Activated CD4-positive, alpha-beta T cell treated with anti-CD3 and anti-CD28 coated beads for 48 hours (primary cell): ENCODE data around the gene PRDM11.

ENCODE experiments used
- DNase-seq: peaks from one replicate; pipeline ENCODE4 v3.0.0-alpha.2; 2020

Gene PRDM11

DNA sequence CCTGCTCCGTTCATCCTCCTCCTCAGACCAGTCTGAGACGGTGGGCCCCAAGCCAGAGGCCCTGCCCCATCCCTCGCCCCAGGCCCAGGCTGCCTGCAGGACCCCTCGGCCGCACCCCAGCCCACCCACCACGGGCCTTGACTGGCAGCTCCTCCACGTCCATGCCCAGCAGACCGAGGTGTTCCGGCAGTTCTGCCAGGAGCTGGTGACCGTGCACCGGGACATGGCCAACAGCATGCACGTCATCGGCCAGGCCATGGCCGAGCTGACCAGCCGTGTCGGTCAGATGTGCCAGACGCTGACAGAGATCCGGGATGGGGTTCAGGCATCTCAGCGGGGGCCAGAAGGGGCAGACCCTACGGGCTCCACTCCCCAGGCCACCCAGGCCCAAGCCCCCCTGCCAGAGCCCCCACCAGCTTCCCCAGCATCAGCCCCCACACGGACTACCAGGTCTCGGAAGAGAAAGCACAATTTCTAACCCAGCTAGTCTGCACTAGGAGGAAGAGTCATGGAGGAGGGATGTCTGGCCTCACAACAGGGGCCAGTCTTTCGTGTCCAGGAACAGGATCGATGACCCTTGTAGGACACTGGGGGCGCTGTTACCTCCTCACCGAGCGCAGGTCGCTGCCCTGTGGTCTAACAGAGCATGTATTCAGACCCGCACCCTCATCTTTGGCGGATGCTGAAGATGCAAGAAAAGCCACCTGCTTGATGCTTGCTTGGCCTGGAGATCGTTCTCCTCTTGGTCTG is 66.3 kb downstream of the PRDM11 start:
- no peak for DNase-seq

DNA sequence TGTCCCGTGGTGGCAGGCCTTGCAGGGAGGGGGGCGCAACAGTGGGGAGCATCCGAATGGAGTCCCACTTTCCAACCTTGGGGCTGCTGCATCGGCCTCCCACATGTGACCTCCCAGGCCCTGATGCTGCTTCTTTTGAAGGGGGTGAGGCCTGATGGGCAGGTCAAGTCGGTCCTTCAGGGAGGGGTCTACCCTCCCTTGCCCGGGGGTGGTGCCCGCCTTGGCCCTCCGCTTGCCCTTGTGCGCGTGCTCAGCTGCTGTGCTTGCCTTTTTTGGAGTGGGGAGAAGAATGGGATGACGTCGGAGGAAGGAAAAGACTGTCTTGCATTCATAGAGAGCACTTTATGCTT is 66.9 kb downstream of the PRDM11 start:
- DNase-seq = no peak

DNA sequence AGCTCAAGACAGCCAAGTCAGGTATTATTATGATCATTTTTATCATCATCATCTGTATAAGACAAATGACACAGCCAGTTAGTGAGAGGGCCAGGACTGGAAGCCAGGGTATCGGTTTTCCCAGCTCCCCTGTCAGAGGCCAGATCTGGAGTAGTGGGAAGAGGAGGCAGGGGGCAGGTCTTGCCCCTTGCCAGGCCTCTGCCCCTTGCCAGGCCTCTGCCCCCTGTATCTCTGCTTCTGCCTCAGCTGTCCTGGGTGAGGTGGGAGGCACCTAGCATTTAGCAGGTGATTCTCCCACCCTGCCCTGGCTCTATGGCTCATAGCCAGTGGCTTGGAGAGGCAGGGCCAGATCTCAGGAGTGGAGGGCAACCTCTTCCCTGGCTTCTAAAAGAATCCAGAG is 67.3 kb downstream of the PRDM11 start:
- no peak for DNase-seq

DNA sequence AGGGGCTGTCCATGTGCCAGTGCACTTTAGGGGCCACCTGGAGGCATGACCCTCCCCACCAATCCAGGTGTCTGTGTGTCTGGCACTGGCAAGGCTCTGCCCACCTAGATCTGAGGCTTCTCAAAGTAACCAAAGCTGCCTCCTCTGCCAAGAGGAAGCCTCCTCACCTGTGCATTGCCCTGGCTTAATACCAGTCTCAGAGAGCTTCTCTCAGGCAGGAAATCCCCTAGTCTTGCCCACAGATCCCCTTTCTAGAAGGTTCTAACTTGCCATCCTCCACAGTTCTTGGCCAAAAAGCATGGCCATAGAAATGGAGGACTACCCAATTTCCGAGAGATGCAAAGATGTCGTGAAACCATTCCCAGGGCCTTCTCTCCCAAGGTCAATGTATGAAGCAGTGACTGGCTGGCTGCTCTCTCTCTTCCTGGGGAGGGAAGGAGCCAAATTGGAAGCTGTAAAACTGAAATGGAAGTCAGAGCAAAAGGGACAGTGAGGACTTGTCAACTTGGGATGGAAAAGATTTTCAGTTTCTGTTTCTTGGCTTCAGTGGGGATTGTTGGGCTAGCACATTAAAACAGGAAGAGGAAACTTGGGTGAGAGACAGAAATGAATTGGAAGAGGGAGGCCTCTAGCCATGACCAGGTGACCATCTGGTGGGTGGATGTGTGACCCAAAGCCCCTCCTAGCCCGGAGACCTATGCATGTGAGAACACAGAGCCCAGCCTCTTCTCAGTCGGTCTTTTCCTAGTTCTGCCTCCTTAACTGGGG is 68.8 kb downstream of the PRDM11 start:
- no peak for DNase-seq

DNA sequence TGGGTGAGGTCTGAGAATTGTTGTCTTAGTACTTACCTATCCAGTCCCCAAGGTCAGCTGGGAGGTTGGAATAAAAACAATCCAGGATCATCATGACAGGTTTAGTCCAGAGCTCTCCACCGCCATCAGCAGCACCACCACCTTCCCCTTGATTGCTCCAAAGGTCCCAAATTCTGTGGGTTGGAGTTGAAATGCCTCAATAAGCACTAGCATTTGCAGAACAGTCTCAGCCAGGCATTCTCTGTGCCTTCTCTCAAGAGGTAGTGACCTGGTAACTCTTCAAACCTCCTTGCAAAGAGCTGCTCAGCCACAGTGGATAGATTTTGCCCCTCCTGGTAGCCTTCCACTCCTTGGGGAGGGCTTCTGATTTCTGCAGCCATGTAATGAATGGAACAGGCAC is 69.6 kb downstream of the PRDM11 start:
- no peak for DNase-seq

DNA sequence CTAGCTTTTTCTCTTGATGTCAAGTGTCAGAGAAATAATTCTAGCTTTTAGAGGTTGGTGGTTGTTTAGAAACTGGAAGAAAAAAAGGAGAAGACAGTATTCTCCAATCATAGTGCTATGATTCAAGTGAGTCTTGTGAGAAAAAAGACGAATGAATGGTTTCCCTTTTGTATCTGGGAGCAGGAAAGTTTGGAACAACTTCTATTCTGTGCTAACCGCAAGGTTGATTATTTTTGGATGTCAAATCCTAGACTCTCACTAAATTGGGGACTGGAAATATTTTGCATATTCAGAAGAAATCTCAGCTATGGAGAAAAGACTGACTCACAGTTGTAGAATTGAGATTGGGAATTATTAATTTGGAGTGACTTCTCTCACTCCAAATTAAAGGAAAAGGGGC is 70.5 kb downstream of the PRDM11 start:
- DNase-seq = no peak

DNA sequence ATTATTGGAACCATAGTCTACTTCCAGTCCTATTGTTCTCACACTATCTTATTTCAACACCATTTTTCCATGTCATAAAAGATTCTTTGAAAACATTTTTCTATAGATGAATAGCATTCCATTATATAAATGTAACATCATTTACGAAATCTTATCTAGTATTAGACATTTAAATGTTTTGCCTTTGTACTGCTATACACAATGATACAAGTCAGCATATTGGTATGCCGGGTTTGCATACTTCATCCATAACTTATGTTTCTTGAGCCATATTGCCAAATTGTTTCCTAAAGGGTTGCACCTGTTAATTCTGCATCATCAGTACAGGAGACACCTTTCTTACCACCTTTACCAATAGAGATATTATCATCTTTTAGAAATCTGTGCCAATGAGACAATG is 71.6 kb downstream of the PRDM11 start:
- DNase-seq = no peak

DNA sequence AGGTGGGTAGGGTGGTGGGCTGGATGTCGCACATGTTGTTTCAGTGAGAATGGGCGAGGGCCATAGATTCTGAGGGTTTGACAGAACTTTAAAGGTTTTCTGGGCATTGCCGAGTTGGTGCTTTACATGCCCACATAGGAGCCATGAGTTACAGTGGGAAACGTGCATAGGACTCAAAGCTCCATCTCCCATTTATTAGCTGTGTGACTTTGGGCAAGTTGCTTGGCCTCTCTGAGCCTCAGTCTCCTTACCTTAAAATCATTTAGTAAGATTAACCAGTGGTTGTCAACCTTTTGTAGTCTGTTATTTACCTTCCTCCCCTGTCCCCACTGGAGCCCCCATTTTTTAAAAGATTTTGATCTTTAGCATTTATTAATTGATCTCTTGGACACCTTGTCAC is 72.3 kb downstream of the PRDM11 start:
- no peak for DNase-seq

DNA sequence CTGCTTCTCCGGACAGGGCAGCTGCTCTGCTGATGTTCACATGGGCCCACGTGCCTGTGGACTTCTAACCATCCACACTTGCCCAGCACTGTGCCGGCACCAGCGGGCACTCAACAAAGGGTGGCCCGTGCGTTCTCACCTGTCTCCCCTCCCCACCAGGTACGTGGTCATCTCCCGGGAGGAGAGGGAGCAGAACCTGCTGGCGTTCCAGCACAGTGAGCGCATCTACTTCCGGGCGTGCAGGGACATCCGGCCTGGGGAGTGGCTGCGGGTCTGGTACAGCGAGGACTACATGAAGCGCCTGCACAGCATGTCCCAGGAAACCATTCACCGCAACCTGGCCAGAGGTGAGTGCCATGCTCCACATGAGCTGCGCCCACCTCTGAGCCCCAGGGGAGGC is 73.0 kb downstream of the PRDM11 start:
- DNase-seq = no peak

DNA sequence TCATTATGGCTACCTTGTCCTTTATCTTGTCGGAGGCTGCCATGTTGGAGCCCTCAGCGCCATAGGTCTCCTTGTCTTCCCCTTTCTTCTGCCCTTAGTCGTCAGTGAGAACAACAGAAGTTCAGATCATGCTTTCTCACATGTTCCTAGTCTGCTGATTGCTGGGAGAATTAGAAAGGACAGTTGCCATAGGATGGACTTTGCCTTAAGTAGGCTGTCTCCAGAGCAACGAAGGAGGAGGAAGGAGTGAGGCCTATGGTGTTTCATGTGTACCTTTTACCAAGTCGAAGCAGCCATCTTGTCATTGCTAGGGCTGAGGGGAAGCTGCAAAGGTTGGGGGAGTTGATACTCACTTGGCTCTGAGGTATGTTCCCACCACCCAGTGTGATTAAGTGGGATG is 77.1 kb downstream of the PRDM11 start:
- DNase-seq = no peak

DNA sequence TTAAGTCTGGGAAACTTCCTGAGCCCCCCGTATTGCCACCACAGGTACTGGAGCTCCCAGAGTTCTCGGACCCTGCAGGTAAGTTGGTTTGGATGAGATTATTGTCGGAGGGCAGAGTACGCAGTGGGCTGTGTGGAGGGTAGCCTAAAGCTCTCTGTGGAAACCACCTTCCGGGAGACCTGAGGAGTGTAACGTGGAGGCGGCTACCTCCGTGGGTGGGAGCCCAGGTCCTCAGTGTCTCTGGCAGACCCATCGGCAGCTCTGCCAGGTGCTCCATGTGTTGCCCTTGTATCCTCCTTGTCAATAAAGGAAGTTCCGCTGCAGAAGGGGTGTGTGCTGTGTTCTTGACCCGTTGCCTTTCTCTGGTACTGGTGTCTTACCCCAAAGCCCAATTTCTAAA is 78.3 kb downstream of the PRDM11 start:
- no peak for DNase-seq

DNA sequence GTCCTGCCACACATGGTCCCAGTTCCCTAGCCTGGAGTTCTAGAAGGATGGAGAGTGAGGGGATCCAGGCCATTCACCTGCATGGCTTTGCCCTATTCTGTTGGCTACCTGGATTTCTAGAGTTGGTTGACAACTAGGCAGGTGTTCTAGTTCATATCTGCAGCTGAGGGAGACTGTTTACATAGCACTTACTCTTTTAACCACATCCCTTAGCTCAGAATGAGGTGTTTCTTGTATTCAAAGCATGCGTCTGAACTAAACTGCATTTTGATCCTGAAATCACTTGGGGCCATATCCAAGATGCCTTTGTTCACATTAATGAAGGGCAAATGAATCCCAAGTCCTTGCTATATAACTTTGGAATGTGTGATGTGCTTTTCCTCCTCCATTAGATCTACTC is 78.8 kb downstream of the PRDM11 start:
- no peak for DNase-seq

DNA sequence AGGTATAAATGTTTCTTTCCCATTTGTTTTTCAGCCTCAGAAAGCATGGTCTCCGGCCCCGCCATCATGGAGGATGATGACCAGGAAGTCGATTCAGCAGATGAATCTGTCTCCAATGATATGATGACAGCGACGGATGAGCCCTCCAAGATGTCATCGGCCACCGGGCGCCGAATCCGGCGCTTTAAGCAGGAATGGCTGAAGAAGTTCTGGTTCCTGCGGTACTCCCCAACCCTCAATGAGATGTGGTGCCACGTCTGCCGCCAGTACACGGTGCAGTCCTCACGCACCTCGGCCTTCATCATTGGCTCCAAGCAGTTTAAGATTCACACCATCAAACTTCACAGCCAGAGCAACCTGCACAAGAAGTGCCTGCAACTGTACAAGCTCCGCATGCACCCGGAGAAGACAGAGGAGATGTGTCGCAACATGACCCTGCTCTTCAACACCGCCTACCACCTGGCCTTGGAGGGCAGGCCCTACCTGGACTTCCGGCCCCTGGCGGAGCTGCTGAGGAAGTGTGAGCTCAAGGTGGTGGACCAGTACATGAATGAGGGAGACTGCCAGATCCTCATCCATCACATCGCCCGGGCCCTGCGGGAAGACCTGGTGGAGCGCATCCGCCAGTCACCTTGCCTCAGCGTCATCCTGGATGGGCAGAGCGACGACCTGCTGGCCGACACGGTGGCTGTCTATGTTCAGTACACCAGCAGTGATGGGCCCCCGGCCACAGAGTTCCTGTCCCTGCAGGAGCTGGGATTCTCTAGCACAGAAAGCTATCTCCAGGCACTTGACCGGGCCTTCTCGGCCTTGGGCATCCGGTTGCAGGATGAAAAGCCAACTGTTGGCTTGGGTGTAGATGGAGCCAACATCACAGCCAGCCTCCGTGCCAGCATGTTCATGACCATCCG is 79.8 kb downstream of the PRDM11 start:
- no peak for DNase-seq

DNA sequence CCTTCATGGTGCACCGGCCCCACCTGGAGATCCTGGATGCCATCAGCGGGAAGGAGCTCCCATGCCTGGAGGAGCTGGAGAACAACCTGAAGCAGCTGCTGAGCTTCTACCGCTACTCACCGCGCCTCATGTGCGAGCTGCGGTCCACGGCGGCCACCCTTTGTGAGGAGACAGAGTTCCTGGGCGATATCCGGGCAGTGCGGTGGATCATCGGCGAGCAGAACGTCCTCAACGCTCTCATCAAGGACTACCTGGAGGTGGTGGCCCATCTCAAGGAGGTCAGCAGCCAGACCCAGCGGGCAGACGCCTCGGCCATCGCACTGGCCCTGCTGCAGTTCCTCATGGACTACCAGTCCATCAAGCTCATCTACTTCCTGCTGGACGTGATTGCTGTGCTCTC is 80.5 kb downstream of the PRDM11 start:
- no peak for DNase-seq

DNA sequence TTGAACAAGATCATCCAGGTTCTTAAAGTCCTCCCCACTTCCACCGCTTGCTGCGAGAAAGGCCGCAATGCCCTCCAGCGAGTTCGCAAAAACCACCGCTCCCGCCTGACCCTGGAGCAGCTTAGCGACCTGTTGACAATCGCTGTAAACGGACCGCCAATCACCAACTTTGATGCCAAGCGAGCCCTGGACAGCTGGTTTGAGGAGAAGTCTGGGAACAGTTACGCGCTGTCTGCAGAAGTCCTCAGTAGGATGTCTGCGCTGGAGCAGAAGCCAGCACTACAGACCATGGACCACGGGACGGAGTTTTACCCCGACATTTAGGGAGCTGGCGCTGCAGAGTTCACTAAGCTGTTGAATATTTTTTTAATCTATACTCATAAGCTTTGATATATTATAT is 81.4 kb downstream of the PRDM11 start:
- no peak for DNase-seq

DNA sequence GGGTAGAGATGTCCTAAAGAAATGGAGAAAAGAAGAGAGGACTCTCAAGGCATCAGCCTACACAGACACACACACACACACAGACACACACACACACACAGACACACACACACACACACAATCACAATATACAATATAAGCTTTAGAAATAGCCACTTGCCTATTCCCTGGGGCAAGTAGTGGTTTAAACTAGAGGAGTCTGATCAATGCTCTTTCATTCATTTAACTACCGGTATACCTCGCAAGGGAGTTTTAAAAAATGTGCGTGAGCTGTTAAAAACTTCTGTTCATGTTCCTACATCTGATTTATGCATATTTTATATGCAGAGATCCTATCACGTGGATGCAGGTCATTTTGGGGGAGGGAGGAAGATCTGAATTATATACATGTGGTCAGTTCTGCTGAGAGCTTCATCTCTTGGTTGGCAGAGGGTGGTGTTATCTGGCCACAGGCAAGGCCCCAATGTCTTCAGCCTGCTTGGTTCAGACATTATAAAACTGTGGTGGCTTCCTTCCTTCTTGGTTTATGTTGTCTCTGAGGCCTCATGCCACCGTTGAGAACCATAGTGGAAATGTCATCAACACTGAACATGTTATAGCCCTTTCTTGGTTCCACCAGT is 83.1 kb downstream of the PRDM11 start:
- no peak for DNase-seq

DNA sequence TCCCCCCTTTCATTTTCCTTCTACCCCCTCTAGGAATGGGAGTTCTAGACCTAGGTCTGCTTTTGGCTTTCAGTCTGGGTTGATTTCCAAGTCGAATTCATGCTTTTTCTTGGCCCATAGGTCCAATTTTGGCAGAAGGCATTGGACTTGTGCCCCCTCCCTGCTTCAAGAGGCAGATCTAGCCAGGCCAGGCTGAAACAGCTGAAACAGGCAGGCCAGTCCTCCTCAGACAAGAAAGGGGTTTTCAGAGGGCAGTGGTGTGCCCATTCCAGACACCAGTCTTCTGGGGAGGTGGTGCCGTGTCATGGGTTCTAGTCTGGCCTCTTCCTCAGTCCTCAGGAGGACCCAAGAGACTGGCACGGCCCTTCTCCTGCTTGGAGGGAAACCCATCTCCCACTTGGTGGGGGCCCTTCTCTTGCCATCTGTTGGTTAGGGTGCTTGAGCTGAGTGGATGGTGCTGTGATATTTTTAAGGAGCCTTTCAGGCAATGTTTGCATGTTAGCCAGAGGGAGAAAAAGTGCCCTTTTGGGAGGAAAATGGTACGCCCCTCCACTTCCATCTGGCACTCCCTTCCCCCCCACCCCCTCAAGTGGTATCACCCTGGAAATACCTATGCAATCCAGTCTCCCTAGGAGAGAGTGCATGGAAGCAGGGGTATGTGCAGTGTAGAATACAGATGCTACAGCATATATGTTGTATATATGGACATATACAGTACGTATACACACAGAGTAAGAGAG is 86.1 kb downstream of the PRDM11 start:
- DNase-seq = no peak

DNA sequence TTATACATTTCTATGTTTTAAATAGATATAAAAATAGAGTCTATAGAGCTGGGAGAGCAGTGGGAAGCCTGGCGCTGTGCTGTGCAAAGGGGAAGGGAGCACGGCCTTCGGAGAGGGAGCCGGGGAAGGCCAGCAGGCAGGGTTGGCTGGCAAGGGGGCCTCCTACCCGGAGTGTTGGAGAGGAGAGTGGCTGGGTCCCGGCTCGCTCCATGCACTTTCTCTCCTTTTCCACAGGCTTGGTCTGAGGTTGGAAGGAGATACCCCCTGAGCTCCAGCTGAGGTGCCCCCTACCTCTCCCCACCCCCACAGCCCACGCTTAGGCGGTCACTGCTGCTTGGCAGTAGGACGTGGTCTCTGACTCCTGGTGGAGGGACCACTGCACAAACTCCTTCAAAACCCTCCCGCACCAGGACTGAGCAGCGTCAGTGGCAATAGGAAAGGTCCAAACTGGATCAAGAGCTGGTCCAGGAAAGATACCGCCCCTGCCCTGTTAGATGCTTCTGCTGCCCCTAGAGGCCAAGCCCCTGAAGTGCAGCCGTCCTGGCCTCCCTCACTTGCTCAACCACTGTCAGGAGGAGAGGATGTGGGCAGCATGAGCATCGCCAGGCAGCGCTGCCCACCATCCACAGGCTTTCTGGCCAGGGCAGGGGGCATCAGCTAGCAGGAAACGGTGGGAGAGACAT is 86.8 kb downstream of the PRDM11 start:
- peak; percentile 81 for DNase-seq

DNA sequence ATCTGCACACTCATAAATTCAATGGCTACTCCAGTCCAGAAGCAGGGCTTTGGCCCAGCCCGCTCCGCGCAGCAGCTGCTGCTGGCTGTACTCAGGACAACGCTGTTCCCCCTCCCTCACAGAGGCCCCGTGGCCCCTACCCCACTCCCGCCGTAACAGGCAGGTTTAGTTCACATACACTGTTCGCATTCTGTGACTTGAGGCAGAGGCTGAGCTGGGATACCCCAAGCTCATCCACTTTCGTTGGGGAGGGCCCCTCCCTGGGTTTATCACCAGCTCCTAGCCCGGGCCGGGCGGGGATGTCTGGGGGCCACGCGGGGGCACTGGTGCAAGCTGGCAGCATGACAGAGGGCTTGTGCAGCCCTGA is 87.3 kb downstream of the PRDM11 start:
- DNase-seq = no peak

DNA sequence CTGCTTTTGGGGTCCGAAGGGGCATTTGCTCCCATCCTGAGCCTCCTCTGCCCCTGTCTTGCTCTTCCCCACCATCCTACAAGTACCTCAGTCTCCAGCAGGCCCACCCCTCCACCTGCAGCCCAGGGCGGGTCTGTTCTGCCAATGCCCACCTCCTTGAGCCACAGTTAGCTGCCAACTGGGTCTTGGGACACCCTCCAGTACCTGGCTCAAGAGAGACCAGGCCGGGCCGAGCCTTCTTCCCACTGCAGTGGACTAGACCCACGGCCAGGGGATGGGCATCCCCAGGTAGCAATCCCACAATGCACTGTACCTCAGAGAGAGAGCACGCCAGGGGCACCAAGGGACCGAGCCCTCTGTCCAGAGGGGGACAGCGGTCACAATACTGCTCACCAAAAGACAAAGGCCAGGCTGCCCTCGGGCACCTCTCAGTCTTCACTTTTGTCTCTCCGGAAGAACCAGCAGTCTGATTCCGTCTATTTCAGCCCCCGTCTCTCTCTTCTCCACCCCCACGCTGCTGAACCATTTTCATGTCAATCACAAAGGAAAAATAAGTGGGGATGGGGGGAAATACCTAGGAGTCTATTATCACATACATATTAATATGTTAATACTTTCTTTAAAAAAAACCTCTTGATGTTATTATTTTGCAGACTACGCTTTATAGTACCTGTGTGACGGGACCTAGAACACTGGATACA is 88.0 kb downstream of the PRDM11 start:
- no peak for DNase-seq

DNA sequence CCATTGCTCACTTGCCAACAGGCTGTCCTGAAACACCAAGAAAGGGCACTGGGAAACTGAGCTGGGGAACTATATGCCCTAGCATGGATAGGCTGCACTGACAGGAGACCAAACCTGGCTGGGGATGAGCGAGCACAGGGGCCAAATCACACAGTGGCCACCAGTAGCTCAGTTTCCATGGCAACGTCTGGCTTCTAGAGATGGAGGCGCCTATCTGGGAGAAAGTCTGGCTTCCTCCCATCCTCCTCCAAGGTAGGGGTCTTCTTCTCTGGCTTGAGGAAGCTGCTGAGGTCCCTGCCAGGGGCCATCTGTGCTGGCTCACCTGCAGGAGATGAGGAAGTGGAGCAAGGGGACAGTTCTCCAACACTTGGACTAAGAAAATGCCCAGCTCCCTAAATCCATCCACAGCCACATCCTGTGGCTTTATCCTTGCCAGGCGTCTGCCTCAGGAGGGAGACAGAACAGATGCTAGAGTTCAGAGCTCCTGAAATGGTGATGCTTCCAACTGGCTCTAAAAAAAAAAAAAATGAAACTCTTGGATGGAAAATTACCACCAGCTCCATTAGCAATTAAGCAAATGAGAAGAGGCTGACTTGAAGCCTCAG is 91.4 kb downstream of the PRDM11 start:
- no peak for DNase-seq
